ENCODE results near the gene DIAPH3.

The DIAPH3 gene

DNA sequence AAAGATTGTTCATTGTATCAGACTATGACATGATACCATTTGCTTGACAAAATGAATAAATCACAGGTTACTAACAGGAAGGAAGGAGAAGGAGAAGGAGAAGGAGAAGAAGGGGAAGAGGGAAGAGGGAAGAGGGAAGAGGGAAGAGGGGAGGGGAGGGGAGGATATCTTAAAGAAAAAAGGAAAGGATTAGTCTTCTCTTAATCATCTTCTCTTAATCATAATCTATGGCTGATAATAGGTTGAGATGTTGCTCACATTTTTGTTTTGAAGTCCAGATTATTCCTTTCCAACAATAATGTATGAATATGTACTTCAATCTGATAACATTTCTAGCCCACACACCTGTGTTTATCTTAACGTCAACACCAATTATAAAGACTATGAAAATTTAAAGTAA is 25.1 kb downstream of the DIAPH3 start:
- DNase-seq (ENCODE audit: insufficient read length, low spot score) = no peak
- TF ChIP-seq CTCF (IDR thresholded peaks at IDR 0.05; ENCODE audit: insufficient read depth, missing control alignments) = no peak
- no peak for FAIRE-seq

DNA sequence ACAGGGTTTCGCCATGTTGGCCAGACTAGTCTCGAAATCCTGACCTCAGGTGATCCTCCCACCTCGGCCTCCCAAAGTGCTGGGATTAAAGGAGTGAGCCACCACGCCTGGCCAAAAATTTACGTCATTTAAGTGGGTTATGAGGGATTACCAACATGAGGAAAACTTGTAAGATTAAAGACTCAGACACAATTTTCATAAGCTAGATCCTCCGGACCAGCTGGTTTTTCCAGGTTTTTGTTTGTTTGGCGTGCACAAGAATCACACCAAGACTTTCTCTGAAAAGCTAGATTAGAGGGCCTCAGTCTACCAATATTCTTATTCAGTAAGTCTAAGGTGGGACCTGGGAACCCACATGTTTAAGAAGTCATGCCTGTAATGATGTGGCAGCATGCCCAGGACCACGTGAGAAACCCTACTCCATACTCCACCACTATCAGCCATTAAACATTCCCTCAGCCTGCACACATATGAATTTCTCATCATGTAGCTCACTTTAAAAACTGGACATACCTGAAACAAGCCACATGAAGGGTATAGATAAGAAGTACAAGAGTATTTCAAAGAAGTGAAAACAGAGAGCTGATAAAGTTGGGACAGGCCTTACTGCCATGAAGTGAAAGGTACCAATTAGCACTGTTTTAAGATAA is 25.7 kb downstream of the DIAPH3 start:
- FAIRE-seq (no peak), DNase-seq (ENCODE audit: insufficient read length, low spot score) (no peak)
- TF ChIP-seq CTCF (IDR thresholded peaks at IDR 0.05; ENCODE audit: insufficient read depth, missing control alignments) = no peak

GRCh38 chr13:60135344-60135743 is 28.4 kb downstream of the DIAPH3 start:
- no peak for DNase-seq (ENCODE audit: insufficient read length, low spot score)
- no peak for FAIRE-seq
- TF ChIP-seq CTCF (IDR thresholded peaks at IDR 0.05; ENCODE audit: insufficient read depth, missing control alignments) = no peak

DNA sequence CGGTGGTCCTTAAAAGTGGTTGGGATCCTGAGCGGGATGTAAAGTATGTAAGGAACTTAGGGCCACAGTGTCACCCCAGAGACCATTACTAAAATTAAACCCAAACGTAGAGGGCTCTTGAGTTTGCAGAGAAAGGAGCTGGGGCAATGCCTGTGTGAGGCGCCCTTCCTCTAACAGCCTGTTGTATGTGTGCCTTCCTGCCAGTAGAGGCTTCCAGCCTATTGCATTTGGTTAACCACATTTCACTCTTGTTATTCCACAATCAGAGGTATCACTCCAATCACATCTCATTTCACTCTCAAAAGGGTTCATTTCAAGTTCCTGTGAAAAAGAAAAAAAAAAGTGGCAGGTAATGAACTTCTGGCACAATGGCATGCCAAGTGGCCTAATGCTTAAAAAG is 29.4 kb downstream of the DIAPH3 start:
- FAIRE-seq (no peak), DNase-seq (ENCODE audit: insufficient read length, low spot score) (no peak)
- TF ChIP-seq CTCF (IDR thresholded peaks at IDR 0.05; ENCODE audit: insufficient read depth, missing control alignments) = no peak

GRCh38 chr13:60121337-60121687 is 42.4 kb downstream of the DIAPH3 start:
- no peak for TF ChIP-seq CTCF (IDR thresholded peaks at IDR 0.05; ENCODE audit: insufficient read depth, missing control alignments)
- FAIRE-seq (no peak), DNase-seq (ENCODE audit: insufficient read length, low spot score) (no peak)

GRCh38 chr13:60120617-60121336 is 43.0 kb downstream of the DIAPH3 start:
- no peak for FAIRE-seq
- DNase-seq (ENCODE audit: insufficient read length, low spot score) = no peak
- TF ChIP-seq CTCF (IDR thresholded peaks at IDR 0.05; ENCODE audit: insufficient read depth, missing control alignments) = no peak

DNA sequence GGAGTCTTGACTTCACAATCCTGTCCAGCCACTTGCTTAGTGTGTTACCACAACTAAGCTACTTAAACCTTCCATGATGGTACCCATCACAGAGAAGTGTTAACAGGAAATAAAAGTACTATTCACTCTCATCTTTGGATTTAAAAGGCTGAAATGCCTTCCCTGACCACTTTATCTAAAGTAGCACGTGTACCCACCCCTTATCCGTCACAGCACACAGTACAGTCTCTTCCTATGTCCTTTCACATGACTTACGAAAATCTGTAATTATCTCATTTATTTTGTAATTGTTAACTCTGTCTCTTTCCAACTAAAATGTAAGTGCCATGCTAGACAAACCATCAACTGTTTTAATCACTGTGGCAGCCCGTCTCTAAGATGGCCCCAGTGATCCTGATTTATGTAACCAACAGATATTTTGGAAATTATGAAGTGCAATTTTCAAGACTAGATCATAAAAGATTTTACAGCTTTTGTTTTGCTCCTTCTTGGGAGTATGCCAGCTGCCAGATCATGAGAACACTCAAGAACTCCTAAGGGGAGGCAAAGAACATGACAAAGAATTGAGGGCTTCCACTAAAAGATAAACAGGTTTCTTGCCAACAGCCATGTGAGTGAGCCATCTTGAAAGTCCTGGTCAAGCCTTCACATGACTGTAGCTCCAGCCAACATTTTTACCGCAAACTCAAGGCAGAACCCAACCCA is 44.9 kb downstream of the DIAPH3 start:
- no peak for TF ChIP-seq CTCF (IDR thresholded peaks at IDR 0.05; ENCODE audit: insufficient read depth, missing control alignments)
- no peak for FAIRE-seq
- DNase-seq (ENCODE audit: insufficient read length, low spot score) = no peak
